Measurements from ENCODE around the gene ARL3.

The ARL3 gene

GRCh38 chr10:102752266-102752930 lies 38.2 kb upstream of the ARL3 start (continued):
- TF ChIP-seq POU6F1 (CRISPR knock-in tag; IDR thresholded peaks at IDR 0.05; ENCODE audit: borderline replicate concordance, low read depth) = no peak
- TF ChIP-seq OSR1 (CRISPR knock-in tag; IDR thresholded peaks at IDR 0.05) = no peak
- TF ChIP-seq ZNF70 (CRISPR knock-in tag; IDR thresholded peaks at IDR 0.05) = no peak
- TF ChIP-seq ISL1 (CRISPR knock-in tag; IDR thresholded peaks at IDR 0.05) = no peak
- no peak for TF ChIP-seq CSDC2 (CRISPR knock-in tag; IDR thresholded peaks at IDR 0.05)
- TF ChIP-seq PPARA (CRISPR knock-in tag; IDR thresholded peaks at IDR 0.05; ENCODE audit: borderline replicate concordance) = no peak

- ATAC-seq = no peak
- no peak for TF ChIP-seq GLIS3 (CRISPR knock-in tag; IDR thresholded peaks at IDR 0.05)
- no peak for TF ChIP-seq ESRRG (CRISPR knock-in tag; IDR thresholded peaks at IDR 0.05)
- TF ChIP-seq BACH2 (CRISPR knock-in tag; IDR thresholded peaks at IDR 0.05; ENCODE audit: borderline replicate concordance) = no peak
- TF ChIP-seq ZNF70 (CRISPR knock-in tag; IDR thresholded peaks at IDR 0.05) = no peak
- no peak for TF ChIP-seq PPARA (CRISPR knock-in tag; IDR thresholded peaks at IDR 0.05; ENCODE audit: borderline replicate concordance)
- TF ChIP-seq ARNTL (CRISPR knock-in tag; IDR thresholded peaks at IDR 0.05; ENCODE audit: borderline replicate concordance, low read depth) = no peak
Measured at GRCh38 chr10:102745157-102745556, 31.0 kb upstream of the ARL3 start.

- no peak for TF ChIP-seq ZNF8 (CRISPR knock-in tag; IDR thresholded peaks at IDR 0.05)
- no peak for TF ChIP-seq RARB (CRISPR knock-in tag; IDR thresholded peaks at IDR 0.05)
- no peak for TF ChIP-seq ZC3H10 (CRISPR knock-in tag; IDR thresholded peaks at IDR 0.05)
- no peak for TF ChIP-seq PPARA (CRISPR knock-in tag; IDR thresholded peaks at IDR 0.05; ENCODE audit: borderline replicate concordance)
- no peak for TF ChIP-seq SNAI2 (CRISPR knock-in tag; IDR thresholded peaks at IDR 0.05)
- no peak for TF ChIP-seq CSDC2 (CRISPR knock-in tag; IDR thresholded peaks at IDR 0.05)
- no peak for TF ChIP-seq TOX (CRISPR knock-in tag; IDR thresholded peaks at IDR 0.05; ENCODE audit: borderline replicate concordance)
- ATAC-seq = peak; percentile 50
Measured at GRCh38 chr10:102744374-102745051, 30.3 kb upstream of the ARL3 start.

GRCh38 chr10:102743588-102744373 lies 29.6 kb upstream of the ARL3 start, which contains the start of gene WBP1L:
TSS of gene WBP1L (plus strand) at chr10:102743948. CDS start at chr10:102744054, 106 bp downstream.
- TF ChIP-seq GLIS3 (CRISPR knock-in tag; IDR thresholded peaks at IDR 0.05) (no peak), TCF4 (CRISPR knock-in tag; IDR thresholded peaks at IDR 0.05; ENCODE audit: borderline replicate concordance) (no peak), SNAI2 (CRISPR knock-in tag; IDR thresholded peaks at IDR 0.05) (no peak), TSHZ2 (CRISPR knock-in tag; IDR thresholded peaks at IDR 0.05) (no peak), ZNF70 (CRISPR knock-in tag; IDR thresholded peaks at IDR 0.05) (no peak), POU6F1 (CRISPR knock-in tag; IDR thresholded peaks at IDR 0.05; ENCODE audit: borderline replicate concordance, low read depth) (no peak), TOX (CRISPR knock-in tag; IDR thresholded peaks at IDR 0.05; ENCODE audit: borderline replicate concordance) (no peak), RARB (CRISPR knock-in tag; IDR thresholded peaks at IDR 0.05) (no peak)
- ATAC-seq = peak; percentile 98

- ATAC-seq = no peak; the same call in 2 of the 3 replicates
- TF ChIP-seq TCF4 (CRISPR knock-in tag; IDR thresholded peaks at IDR 0.05; ENCODE audit: borderline replicate concordance) (no peak), ZC3H10 (CRISPR knock-in tag; IDR thresholded peaks at IDR 0.05) (no peak), ZFP3 (CRISPR knock-in tag; IDR thresholded peaks at IDR 0.05) (no peak), OSR1 (CRISPR knock-in tag; IDR thresholded peaks at IDR 0.05) (no peak), BACH2 (CRISPR knock-in tag; IDR thresholded peaks at IDR 0.05; ENCODE audit: borderline replicate concordance) (no peak), POU6F1 (CRISPR knock-in tag; IDR thresholded peaks at IDR 0.05; ENCODE audit: borderline replicate concordance, low read depth) (no peak), RARB (CRISPR knock-in tag; IDR thresholded peaks at IDR 0.05) (no peak), SNAI2 (CRISPR knock-in tag; IDR thresholded peaks at IDR 0.05) (no peak), PPARA (CRISPR knock-in tag; IDR thresholded peaks at IDR 0.05; ENCODE audit: borderline replicate concordance) (no peak), ZNF70 (CRISPR knock-in tag; IDR thresholded peaks at IDR 0.05) (no peak), TOX (CRISPR knock-in tag; IDR thresholded peaks at IDR 0.05; ENCODE audit: borderline replicate concordance) (no peak), ESRRG (CRISPR knock-in tag; IDR thresholded peaks at IDR 0.05) (no peak), TSHZ2 (CRISPR knock-in tag; IDR thresholded peaks at IDR 0.05) (no peak)
Measured at GRCh38 chr10:102743078-102743587, 28.9 kb upstream of the ARL3 start.

Data from SK-N-SH treated with all-trans-retinoic acid at 6 μM for 48 hours (cell line).